Measurements from ENCODE around the gene EIF3L. TPM values are rescaled to one million over a fixed set of nuclear protein-coding genes. Genes with fewer than 3 reads are reported as not detected.

EIF3L gene
- total and polyA plus RNA-seq, 2 donors (not counting 1 experiment from before 2014, with no cell fraction given), result 288 to 515 TPM

- Histone ChIP-seq H3K36me3 (ENCODE audit: control insufficient read depth, insufficient read depth, low read length) (peaks cover 25% of the 10 kb centered on the region), H3K9ac (ENCODE audit: insufficient read depth, low read length) (no peak overlapping the region), H3K79me2 (ENCODE audit: control insufficient read depth, insufficient read depth, low read length) (no peaks in the 10 kb centered on the region), H3K27me3 (ENCODE audit: control insufficient read depth, insufficient read depth, low read length) (no peaks in the 10 kb centered on the region), H3K4me2 (ENCODE audit: extremely low read depth, insufficient read depth, low read length) (no peak overlapping the region), H3K9me3 (ENCODE audit: control insufficient read depth, insufficient read depth, low read depth, low read length) (no peaks in the 10 kb centered on the region), H4K20me1 (ENCODE audit: control insufficient read depth, extremely low read depth, insufficient read depth, low read length) (no peaks in the 10 kb centered on the region), H3K4me3 (replicated peaks in 1 of 4; ENCODE audit: control extremely low read depth in 1 of 4, insufficient read depth in 1 of 4, low read depth in 3 of 4, low read length in 4 of 4) (no peak overlapping the region), H3K27ac (ENCODE audit: insufficient read depth, low read length) (no peak overlapping the region), H2AFZ (ENCODE audit: low read length) (no peak overlapping the region), H3K4me1 (ENCODE audit: control insufficient read depth, extremely low read depth, insufficient read depth, low read length) (no peaks in the 10 kb centered on the region)
- no peak for DNase-seq (ENCODE audit: low read depth in 2 of 2)
- TF ChIP-seq, protein P1, sequence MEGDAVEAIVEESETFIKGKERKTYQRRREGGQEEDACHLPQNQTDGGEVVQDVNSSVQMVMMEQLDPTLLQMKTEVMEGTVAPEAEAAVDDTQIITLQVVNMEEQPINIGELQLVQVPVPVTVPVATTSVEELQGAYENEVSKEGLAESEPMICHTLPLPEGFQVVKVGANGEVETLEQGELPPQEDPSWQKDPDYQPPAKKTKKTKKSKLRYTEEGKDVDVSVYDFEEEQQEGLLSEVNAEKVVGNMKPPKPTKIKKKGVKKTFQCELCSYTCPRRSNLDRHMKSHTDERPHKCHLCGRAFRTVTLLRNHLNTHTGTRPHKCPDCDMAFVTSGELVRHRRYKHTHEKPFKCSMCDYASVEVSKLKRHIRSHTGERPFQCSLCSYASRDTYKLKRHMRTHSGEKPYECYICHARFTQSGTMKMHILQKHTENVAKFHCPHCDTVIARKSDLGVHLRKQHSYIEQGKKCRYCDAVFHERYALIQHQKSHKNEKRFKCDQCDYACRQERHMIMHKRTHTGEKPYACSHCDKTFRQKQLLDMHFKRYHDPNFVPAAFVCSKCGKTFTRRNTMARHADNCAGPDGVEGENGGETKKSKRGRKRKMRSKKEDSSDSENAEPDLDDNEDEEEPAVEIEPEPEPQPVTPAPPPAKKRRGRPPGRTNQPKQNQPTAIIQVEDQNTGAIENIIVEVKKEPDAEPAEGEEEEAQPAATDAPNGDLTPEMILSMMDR (conservative IDR thresholded peaks at IDR 0.05 in 1 of 2, IDR thresholded peaks at IDR 0.05 in 1 of 2; ENCODE audit: low read depth in 1 of 2, low read length in 2 of 2), result no peak
- TF ChIP-seq EZH2 (IDR thresholded peaks at IDR 0.05; ENCODE audit: low read length, missing control alignments), result no peak
These were observed 67.1 kb downstream of the EIF3L start for GRCh38 chr22:37916311-37916710.

DNA sequence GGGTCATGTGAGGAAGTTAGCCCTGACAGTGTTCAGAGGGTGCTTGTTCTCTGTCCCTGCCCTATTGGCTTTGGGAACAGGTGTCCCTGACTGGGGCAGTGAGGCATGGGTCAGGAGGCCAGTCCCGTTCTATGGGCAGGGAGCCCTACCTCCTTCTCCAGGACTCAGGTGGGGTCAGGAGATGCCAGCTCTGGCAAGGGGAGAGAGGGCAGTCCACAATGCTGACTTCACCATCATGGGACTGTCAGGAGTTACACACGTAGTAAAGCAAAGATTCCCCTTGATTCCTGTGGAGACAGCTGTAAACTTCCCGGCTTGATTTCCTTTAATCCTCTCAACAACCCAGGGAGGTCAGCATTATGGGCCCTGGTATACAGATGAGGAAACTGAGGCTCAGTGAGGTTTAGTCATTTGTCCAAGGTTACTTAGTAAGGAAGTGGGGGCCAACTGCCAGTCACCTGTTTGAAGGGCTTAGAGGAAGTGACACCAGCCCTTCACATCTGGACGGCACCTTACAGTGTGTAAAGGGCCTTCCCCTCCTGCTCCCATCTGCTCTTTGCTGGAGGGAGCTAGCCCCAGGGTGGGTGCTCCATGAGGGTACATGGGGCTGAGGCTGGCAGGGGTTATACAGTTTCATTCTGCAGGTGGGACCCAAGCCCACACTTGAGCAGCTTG lies 68.8 kb downstream of the EIF3L start:
- Histone ChIP-seq H3K27ac (ENCODE audit: insufficient read depth, low read length) (no peak overlapping the region), H3K9me3 (ENCODE audit: control insufficient read depth, insufficient read depth, low read depth, low read length) (no peaks in the 10 kb centered on the region), H3K4me3 (replicated peaks in 1 of 4; ENCODE audit: control extremely low read depth in 1 of 4, insufficient read depth in 1 of 4, low read depth in 3 of 4, low read length in 4 of 4) (no peak overlapping the region), H3K9ac (ENCODE audit: insufficient read depth, low read length) (no peak overlapping the region), H3K4me1 (ENCODE audit: control insufficient read depth, extremely low read depth, insufficient read depth, low read length) (no peaks in the 10 kb centered on the region), H4K20me1 (ENCODE audit: control insufficient read depth, extremely low read depth, insufficient read depth, low read length) (no peaks in the 10 kb centered on the region), H2AFZ (ENCODE audit: low read length) (no peak overlapping the region), H3K79me2 (ENCODE audit: control insufficient read depth, insufficient read depth, low read length) (no peaks in the 10 kb centered on the region), H3K4me2 (ENCODE audit: extremely low read depth, insufficient read depth, low read length) (no peak overlapping the region), H3K27me3 (ENCODE audit: control insufficient read depth, insufficient read depth, low read length) (no peaks in the 10 kb centered on the region), H3K36me3 (ENCODE audit: control insufficient read depth, insufficient read depth, low read length) (peaks cover 24% of the 10 kb centered on the region)
- TF ChIP-seq, protein P1 (conservative IDR thresholded peaks at IDR 0.05 in 1 of 2, IDR thresholded peaks at IDR 0.05 in 1 of 2; ENCODE audit: low read depth in 1 of 2, low read length in 2 of 2), result no peak
- no peak for DNase-seq (ENCODE audit: low read depth in 2 of 2)

- no peak for TF ChIP-seq EZH2 (IDR thresholded peaks at IDR 0.05; ENCODE audit: low read length, missing control alignments)
- TF ChIP-seq, protein P1 (conservative IDR thresholded peaks at IDR 0.05 in 1 of 2, IDR thresholded peaks at IDR 0.05 in 1 of 2; ENCODE audit: low read depth in 1 of 2, low read length in 2 of 2), result no peak
- H3K9me3 ChIP-seq (ENCODE audit: control insufficient read depth, insufficient read depth, low read depth, low read length), result no peaks in the 10 kb centered on the region
- H2AFZ ChIP-seq (ENCODE audit: low read length), result no peak overlapping the region
These were observed 69.5 kb downstream of the EIF3L start for GRCh38 chr22:37918580-37919270.

More at GRCh38 chr22:37918580-37919270, 69.5 kb downstream of the EIF3L start:
- H4K20me1 ChIP-seq (ENCODE audit: control insufficient read depth, extremely low read depth, insufficient read depth, low read length), result no peaks in the 10 kb centered on the region
- no peaks in the 10 kb centered on the region for H3K79me2 ChIP-seq (ENCODE audit: control insufficient read depth, insufficient read depth, low read length)
- H3K27me3 ChIP-seq (ENCODE audit: control insufficient read depth, insufficient read depth, low read length), result no peaks in the 10 kb centered on the region
- no peaks in the 10 kb centered on the region for H3K4me1 ChIP-seq (ENCODE audit: control insufficient read depth, extremely low read depth, insufficient read depth, low read length)
- H3K27ac ChIP-seq (ENCODE audit: insufficient read depth, low read length), result no peak overlapping the region
- peaks cover 20% of the 10 kb centered on the region for H3K36me3 ChIP-seq (ENCODE audit: control insufficient read depth, insufficient read depth, low read length)
- H3K4me3 ChIP-seq (replicated peaks in 1 of 4; ENCODE audit: control extremely low read depth in 1 of 4, insufficient read depth in 1 of 4, low read depth in 3 of 4, low read length in 4 of 4), result no peak overlapping the region
- no peak overlapping the region for H3K4me2 ChIP-seq (ENCODE audit: extremely low read depth, insufficient read depth, low read length)
- no peak for DNase-seq (ENCODE audit: low read depth in 2 of 2)
- H3K9ac ChIP-seq (ENCODE audit: insufficient read depth, low read length), result no peak overlapping the region
